C4-2B (cell line): Measurements from ENCODE around the gene DUSP10.

Experiments
- CTCF ChIP-seq: fragments of 450-650 bp; conservative IDR thresholded peaks from 2 replicates; pipeline ENCODE4 v1.5.1; 2017; ENCODE audit warnings: mild to moderate bottlenecking
- ZFX ChIP-seq: fragments of 450-650 bp; IDR thresholded peaks from 2 replicates; pipeline ENCODE4 v1.6.1; 2017

GRCh38 chr1:221774054-221774842, 32.4 kb upstream of the DUSP10 start:
- no peak for TF ChIP-seq CTCF
- TF ChIP-seq ZFX, result no peak
